ENCODE data around the gene OLIG1.

OLIG1 gene

DNA sequence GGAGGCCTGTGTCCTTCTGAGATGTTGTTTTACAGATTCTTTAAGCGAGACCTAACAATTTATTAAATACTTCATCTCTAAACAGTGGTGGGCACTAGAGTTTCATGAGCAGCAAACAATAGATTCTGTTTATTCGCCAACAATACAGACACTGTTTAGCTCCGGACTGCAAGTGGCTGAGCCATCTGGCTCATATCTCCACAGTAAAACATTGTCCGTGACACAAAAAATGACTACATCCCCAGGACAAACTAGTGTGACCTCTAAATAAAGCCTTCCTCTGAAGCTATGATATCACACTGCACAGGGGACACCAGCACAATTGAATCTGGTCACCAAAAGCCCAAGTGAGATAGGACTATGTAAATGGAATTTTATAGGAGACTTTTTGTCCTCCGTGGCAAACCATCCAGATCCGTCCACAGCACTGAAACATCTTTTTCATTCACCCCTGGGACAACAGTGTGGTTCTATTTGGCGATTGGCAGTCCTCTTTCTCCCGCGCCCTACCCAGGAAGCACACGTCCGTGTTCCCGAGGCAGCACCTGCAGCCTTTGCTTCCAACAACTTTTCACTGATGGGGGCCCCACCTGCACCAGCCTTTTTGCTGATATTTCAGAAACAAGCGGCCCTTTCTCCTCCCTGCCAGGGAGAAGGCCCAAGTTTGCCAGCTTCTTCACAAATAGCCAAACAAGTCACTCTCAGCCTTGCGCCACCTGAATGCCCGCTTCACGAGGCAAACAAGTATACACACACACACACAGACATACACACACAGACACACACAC lies 47.4 kb downstream of the OLIG1 start:
- TF ChIP-seq, protein P1, sequence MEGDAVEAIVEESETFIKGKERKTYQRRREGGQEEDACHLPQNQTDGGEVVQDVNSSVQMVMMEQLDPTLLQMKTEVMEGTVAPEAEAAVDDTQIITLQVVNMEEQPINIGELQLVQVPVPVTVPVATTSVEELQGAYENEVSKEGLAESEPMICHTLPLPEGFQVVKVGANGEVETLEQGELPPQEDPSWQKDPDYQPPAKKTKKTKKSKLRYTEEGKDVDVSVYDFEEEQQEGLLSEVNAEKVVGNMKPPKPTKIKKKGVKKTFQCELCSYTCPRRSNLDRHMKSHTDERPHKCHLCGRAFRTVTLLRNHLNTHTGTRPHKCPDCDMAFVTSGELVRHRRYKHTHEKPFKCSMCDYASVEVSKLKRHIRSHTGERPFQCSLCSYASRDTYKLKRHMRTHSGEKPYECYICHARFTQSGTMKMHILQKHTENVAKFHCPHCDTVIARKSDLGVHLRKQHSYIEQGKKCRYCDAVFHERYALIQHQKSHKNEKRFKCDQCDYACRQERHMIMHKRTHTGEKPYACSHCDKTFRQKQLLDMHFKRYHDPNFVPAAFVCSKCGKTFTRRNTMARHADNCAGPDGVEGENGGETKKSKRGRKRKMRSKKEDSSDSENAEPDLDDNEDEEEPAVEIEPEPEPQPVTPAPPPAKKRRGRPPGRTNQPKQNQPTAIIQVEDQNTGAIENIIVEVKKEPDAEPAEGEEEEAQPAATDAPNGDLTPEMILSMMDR (IDR thresholded peaks at IDR 0.05) = no peak
- TF ChIP-seq ZFX (IDR thresholded peaks at IDR 0.05; ENCODE audit: borderline replicate concordance) = no peak
- H3K27ac ChIP-seq = no peak overlapping the region

Measured in 22Rv1 (cell line).